Upper lobe of right lung (tissue), 1 donor: ENCODE results near the gene FOLR1. TPM values are rescaled to one million over a fixed set of nuclear protein-coding genes. Genes with fewer than 3 reads are reported as not detected.
"Not testable (repeated sequence)": the region's sequence is repeated elsewhere in the genome, so short reads cannot be mapped to it uniquely, and the experiment has no call there.

Experiments
- ATAC-seq: fragments of 200-7000 bp; cut with Tn5 transposase; one replicate; pipeline ENCODE4 v1.9.1; 2020; ENCODE audit warnings: mild to moderate bottlenecking, moderate library complexity
- DNase-seq: peaks from one replicate; pipeline ENCODE4 v3.0.0-alpha.2; 2020
- H3K27ac ChIP-seq: fragments of 200-600 bp; one replicate; pipeline ENCODE4 v1.8.0; 2022
- H3K27me3 ChIP-seq: fragments of 200-600 bp; one replicate; pipeline ENCODE4 v1.8.0; 2022; ENCODE audit warnings: mild to moderate bottlenecking
- H3K36me3 ChIP-seq: fragments of 200-600 bp; one replicate; pipeline ENCODE4 v1.8.0; 2022
- H3K4me1 ChIP-seq: fragments of 200-600 bp; one replicate; pipeline ENCODE4 v1.8.0; 2022
- H3K4me3 ChIP-seq: fragments of 200-600 bp; one replicate; pipeline ENCODE4 v1.8.0; 2022; ENCODE audit warnings: mild to moderate bottlenecking
- H3K9me3 ChIP-seq: fragments of 200-600 bp; one replicate; pipeline ENCODE4 v1.8.0; 2022
- CTCF ChIP-seq: fragments of 200-600 bp; IDR thresholded peaks from one replicate; pipeline ENCODE4 v1.8.0; 2022; ENCODE audit warnings: antibody characterized with exemption
- intact Hi-C: fragments of 100-400 bp; cut with DNase I; formaldehyde crosslinking; loops from one replicate; pipeline ENCODE4 v1.11.0; 2022
- total RNA-seq: library from RNA; stranded (reverse); fragmentation: NEBNext Ultra II Directional; extraction: Animal tissue kit (Norgen Biotek cat#: 25700); gene quantifications from one replicate; pipeline ENCODE4 v1.2.1, GENCODE V29; 2021
- donor health status: DM: no; HTN: yes; CAD: no; lungs with severe emphysema.

FOLR1 gene
- total RNA-seq, 1 donor from 2014 or later = 163 TPM

DNA sequence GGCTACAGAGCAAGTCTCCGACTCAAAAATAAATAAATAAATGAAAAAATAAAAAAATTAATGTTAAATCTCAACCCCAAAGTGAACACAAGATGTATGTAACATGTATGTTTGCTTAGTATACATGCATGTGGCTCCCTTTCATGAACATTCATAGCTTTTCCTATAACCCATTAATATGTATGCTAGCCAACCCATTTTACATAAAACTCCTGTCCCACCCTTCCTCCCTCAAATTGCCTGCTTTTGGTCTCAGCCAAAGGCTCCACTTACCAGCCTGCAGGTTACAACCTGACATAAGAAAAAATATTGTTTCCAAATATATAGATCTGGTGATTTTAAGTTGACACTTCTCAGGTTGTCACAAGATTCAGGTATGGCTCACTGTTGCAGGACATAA, 3.7 kb upstream of the FOLR1 start:
- ATAC-seq = no peak
- Histone ChIP-seq H3K36me3 (no peaks in the 10 kb centered on the region), H3K27me3 (no peaks in the 10 kb centered on the region), H3K4me3 (no peak overlapping the region), H3K4me1 (peaks cover 10% of the 10 kb centered on the region), H3K9me3 (no peaks in the 10 kb centered on the region), H3K27ac (no peak overlapping the region)
- intact Hi-C loops = no loop called here
- no peak for DNase-seq
- no peak for TF ChIP-seq CTCF

DNA sequence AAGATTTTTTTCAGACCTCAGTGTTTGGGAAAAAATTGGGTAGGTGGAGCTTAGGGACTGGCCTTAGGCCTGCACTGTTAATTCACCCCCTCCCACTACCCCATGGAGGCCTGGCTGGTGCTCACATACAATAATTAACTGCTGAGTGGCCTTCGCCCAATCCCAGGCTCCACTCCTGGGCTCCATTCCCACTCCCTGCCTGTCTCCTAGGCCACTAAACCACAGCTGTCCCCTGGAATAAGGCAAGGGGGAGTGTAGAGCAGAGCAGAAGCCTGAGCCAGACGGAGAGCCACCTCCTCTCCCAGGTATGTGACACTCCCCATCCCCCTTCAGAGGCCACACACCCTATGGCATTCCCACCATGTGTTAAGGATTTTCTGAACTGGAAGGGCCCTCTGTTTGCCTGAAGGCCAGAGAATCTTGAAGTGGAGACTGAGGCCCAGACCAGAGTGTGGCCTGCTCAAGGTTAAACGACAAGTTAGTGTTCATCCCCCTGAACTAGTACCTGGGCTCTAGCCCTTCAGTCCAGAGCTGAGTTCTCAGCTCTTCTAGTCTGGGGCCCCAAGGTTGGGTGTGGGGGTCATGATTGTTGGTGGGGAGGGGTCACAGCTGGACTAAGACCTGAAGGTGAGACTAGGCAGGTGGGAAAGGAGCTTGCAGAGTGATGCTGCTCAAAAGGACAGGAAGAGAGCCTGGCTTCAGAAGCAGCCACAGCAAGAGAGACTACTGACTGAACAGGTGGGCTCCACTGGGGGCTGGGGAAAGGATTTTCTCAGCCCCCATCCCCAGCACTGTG, 2.3 kb upstream of the FOLR1 start:
- Histone ChIP-seq H3K27ac (peak overlapping the region; percentile 53), H3K4me3 (no peak overlapping the region), H3K27me3 (no peaks in the 10 kb centered on the region), H3K36me3 (no peaks in the 10 kb centered on the region), H3K9me3 (no peaks in the 10 kb centered on the region), H3K4me1 (peaks cover 9% of the 10 kb centered on the region)
- peak; percentile 69 for DNase-seq
- TF ChIP-seq CTCF = no peak
- peak; percentile 87 for ATAC-seq
- intact Hi-C loops = no loop called here

- DNase-seq = no peak
Observed at GRCh38 chr11:72190631-72191071, 1.3 kb upstream of the FOLR1 start.

DNA sequence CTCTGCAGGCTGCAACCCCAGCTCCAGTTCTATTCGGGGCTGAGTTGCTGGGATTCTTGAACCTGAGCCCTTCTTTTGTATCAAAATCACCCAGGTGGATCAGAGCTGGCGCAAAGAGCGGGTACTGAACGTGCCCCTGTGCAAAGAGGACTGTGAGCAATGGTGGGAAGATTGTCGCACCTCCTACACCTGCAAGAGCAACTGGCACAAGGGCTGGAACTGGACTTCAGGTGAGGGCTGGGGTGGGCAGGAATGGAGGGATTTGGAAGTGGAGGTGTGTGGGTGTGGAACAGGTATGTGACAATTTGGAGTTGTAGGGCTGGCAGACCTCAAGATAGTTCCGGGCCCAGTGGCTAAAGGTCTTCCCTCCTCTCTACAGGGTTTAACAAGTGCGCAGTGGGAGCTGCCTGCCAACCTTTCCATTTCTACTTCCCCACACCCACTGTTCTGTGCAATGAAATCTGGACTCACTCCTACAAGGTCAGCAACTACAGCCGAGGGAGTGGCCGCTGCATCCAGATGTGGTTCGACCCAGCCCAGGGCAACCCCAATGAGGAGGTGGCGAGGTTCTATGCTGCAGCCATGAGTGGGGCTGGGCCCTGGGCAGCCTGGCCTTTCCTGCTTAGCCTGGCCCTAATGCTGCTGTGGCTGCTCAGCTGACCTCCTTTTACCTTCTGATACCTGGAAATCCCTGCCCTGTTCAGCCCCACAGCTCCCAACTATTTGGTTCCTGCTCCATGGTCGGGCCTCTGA, 3.8 kb downstream of the FOLR1 start:
- H3K27ac ChIP-seq = no peak overlapping the region
- H3K27me3 ChIP-seq = no peaks in the 10 kb centered on the region
- TF ChIP-seq CTCF = no peak
- no peaks in the 10 kb centered on the region for H3K4me1 ChIP-seq
- no peaks in the 10 kb centered on the region for H3K36me3 ChIP-seq
- H3K9me3 ChIP-seq = no peaks in the 10 kb centered on the region
- H3K4me3 ChIP-seq = no peak overlapping the region
- DNase-seq (no peak), ATAC-seq (no peak)
- intact Hi-C loops = no loop called here

More at GRCh38 chr11:72190631-72191071, 1.3 kb upstream of the FOLR1 start:
- Histone ChIP-seq H3K4me1 (peaks cover 9% of the 10 kb centered on the region), H3K9me3 (no peaks in the 10 kb centered on the region), H3K27me3 (no peaks in the 10 kb centered on the region), H3K4me3 (no peak overlapping the region), H3K36me3 (no peaks in the 10 kb centered on the region), H3K27ac (no peak overlapping the region)
- no peak for TF ChIP-seq CTCF
- ATAC-seq = no peak
- intact Hi-C loops = no loop called here

DNA sequence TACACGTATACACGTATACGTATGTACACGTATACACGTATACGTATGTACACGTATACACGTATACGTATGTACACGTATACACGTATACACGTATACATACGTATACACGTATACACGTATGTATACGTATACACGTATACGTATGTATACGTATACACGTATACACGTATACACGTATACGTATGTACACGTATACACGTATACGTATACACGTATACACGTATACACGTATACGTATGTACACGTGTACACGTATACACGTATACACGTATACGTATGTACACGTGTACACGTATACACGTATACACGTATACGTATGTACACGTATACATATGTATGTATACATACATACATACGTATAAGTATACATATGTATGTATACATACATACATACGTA, 9.5 kb downstream of the FOLR1 start:
- ATAC-seq, H3K36me3 ChIP-seq, H3K4me3 ChIP-seq, DNase-seq, H3K4me1 ChIP-seq, H3K27me3 ChIP-seq, intact Hi-C loops, H3K27ac ChIP-seq, H3K9me3 ChIP-seq: not testable (repeated sequence)

DNA sequence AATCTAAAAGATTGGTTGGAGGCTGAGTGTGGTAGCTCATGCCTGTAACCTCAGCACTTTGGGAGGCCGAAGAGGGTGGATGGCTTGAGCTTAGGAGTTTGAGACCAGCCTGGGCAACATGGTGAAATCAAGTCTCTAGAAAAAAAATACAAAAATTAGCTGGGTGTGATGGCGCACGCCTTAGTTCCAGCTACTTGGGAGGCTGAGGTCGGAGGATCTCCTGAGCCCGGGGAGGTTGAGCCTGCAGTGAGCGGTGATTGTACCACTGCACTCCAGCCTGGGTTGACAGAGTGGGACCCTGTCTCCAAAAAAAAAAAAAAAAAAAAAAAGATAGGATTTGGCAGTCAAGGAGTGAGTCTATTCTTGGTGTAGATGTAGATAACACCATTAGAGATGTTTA, 10.6 kb downstream of the FOLR1 start:
- intact Hi-C loops = no loop called here
- no peaks in the 10 kb centered on the region for H3K9me3 ChIP-seq
- no peak overlapping the region for H3K4me3 ChIP-seq
- TF ChIP-seq CTCF = no peak
- DNase-seq (no peak), ATAC-seq (no peak)
- H3K36me3 ChIP-seq = no peaks in the 10 kb centered on the region
- H3K27ac ChIP-seq = no peak overlapping the region
- no peaks in the 10 kb centered on the region for H3K27me3 ChIP-seq
- no peaks in the 10 kb centered on the region for H3K4me1 ChIP-seq
